ENCODE results near the gene OGN.

Gene OGN

DNA sequence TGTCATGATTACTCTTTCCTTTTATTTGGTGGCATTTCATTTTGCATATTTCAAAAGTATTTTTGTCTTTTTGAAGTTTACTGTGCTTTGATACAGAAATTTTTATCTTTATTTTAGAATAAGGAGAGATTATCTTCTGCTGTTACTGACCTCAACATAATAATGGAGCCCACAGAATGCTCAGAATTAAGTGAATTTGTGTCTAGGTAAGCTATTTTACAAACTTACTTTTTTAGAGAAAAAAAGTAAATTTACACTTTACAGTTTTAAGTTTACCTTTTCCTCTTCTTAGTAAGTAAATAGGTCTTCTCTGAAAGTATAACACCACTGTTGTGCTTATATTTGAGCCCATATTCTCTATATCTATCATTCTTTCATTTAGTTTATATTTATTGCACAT, 58.8 kb downstream of the OGN start:
- DNase-seq (ENCODE audit: low read depth), result no peak

DNA sequence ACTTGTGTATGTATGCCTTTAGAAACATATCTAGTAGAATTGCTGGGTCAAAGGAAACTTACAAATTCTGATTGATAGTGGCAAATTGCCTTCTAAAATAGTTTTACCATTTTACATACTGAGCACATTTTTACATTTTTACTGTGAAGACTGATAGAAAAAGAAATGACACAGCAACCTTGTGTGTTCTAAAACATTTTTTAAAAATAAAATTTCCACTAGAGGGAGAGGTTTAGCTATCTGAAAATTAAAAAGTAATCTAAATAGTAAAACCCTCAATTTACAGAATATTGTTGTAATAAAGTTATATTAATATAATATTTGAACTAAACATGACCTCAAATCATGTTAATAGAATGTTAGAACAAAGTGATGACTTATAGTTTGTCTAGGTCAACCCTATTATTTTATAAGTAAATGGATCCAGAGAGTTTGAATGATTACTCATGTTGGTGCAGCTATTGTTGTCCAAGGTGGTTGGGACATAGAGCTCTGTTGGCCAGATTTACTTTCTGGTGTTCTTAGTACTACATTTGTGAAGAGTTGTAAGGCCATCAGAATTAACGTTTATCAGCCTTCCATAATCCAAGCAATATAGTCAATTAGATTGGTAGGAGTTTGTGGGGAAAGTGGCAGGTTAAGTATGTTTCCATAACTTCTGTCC, 61.4 kb downstream of the OGN start:
- DNase-seq (ENCODE audit: low read depth), result no peak

DNA sequence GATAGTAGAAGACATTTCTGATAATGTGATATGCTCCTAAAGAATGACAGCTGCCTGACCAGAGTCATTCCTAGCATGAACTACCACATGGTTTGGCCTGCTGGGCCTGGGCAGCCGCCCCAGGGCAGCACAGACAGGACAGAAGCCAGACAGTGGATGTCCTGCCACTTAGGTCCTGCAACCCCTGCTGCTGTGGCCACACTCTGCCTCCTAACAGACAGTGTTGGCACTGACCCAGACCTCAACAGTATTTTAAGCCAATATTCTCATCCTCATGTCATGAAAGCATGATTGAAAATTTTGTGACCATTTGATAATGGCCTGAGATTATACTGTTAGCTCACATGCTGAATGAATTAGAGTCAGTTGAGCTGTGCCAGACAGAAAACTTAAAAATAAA, 62.8 kb downstream of the OGN start:
- no peak for DNase-seq (ENCODE audit: low read depth)

DNA sequence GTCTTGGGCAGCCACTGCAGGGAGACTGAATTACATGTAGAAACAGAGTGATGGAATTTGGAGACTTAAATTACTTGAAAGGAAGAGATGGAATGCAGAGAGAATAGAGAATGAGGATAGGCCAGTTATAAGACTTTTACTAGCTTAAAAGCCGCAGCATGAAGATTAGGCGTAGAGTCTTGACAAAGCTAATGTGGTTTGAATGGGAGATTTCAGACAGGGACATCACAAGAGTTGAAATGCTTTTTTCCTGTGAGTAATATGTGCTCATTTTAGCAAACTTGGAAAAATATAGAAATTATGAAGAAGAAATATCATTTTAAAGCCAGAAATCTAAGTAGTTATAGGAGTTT, 71.1 kb downstream of the OGN start:
- DNase-seq (ENCODE audit: low read depth), result no peak

All from non-pigmented ciliary epithelial cell (primary cell).